HFFc6 (cell line): ENCODE results near the gene CD80. TPM values are rescaled to one million over a fixed set of nuclear protein-coding genes. Genes with fewer than 3 reads are reported as not detected.
"Not testable (repeated sequence)": the region's sequence is repeated elsewhere in the genome, so short reads cannot be mapped to it uniquely, and the experiment has no call there.

Source experiments
- DNase-seq: peaks from one replicate; pipeline ENCODE4 v3.0.0-alpha.2; 2018
- H3K27ac Mint-ChIP-seq: 2 replicates; pipeline ENCODE4 v1.8.0; 2020; ENCODE audit warnings: mild to moderate bottlenecking, mixed read lengths
- H3K27me3 Mint-ChIP-seq: 2 replicates; pipeline ENCODE4 v1.8.0; 2021; ENCODE audit warnings: mild to moderate bottlenecking, moderate library complexity, mixed read lengths; ENCODE audit not compliant: insufficient read depth
- H3K36me3 Mint-ChIP-seq: 2 replicates; pipeline ENCODE4 v1.8.0; 2021; ENCODE audit warnings: low read depth, mixed read lengths
- H3K4me1 Mint-ChIP-seq: 2 replicates; pipeline ENCODE4 v1.8.0; 2020; ENCODE audit warnings: low read depth, mixed read lengths
- H3K4me3 Mint-ChIP-seq: 2 replicates; pipeline ENCODE4 v1.8.0; 2020; ENCODE audit warnings: mild to moderate bottlenecking, moderate library complexity, mixed read lengths
- H3K9me3 Mint-ChIP-seq: 2 replicates; pipeline ENCODE4 v1.8.0; 2020; ENCODE audit warnings: mild to moderate bottlenecking, mixed read lengths
- CTCF ChIP-seq: fragments of 200-600 bp; sonication (generic); IDR thresholded peaks from 2 replicates; pipeline ENCODE4 v1.5.0; 2021; ENCODE audit warnings: antibody characterized with exemption, mild to moderate bottlenecking
- total RNA-seq, 6 experiments: library from RNA; stranded (reverse); fragmentation: NEBNext Ultra II Directional; extraction: Animal tissue kit (Norgen Biotek cat#: 25700); gene quantifications; 2 replicates in 1 of 6; 3 replicates in 5 of 6; pipeline ENCODE4 v1.2.3, GENCODE V29; 2021

Gene CD80
- total RNA-seq, 6 experiments from 2014 or later = not detected

- Mint-ChIP-seq H3K9me3 (no peaks in the 10 kb centered on the region), H3K27ac (no peak overlapping the region), H3K27me3 (peaks cover 12% of the 10 kb centered on the region), H3K4me3 (no peak overlapping the region; the same call in 1 of the 2 replicates), H3K36me3 (no peaks in the 10 kb centered on the region; the same call in 1 of the 2 replicates), H3K4me1 (peaks cover 14% of the 10 kb centered on the region)
- no peak for TF ChIP-seq CTCF
- DNase-seq = no peak
These were observed 36.4 kb upstream of the CD80 start for GRCh38 chr3:119595639-119596334.

- not testable (repeated sequence) for H3K36me3 Mint-ChIP-seq, H3K9me3 Mint-ChIP-seq, DNase-seq, H3K27ac Mint-ChIP-seq, H3K4me3 Mint-ChIP-seq
- peaks cover 14% of the 10 kb centered on the region for H3K4me1 Mint-ChIP-seq
- peaks cover 15% of the 10 kb centered on the region for H3K27me3 Mint-ChIP-seq
These were observed 35.5 kb upstream of the CD80 start for GRCh38 chr3:119594929-119595328.

GRCh38 chr3:119594066-119594465 is 34.7 kb upstream of the CD80 start:
- H3K27ac Mint-ChIP-seq = no peak overlapping the region
- H3K9me3 Mint-ChIP-seq = no peaks in the 10 kb centered on the region; the same call in 1 of the 2 replicates
- no peak for TF ChIP-seq CTCF
- H3K4me1 Mint-ChIP-seq = peaks cover 14% of the 10 kb centered on the region
- H3K27me3 Mint-ChIP-seq = peaks cover 16% of the 10 kb centered on the region
- no peaks in the 10 kb centered on the region; the same call in 1 of the 2 replicates for H3K36me3 Mint-ChIP-seq
- DNase-seq = no peak
- no peak overlapping the region for H3K4me3 Mint-ChIP-seq

GRCh38 chr3:119592861-119593260 is 33.4 kb upstream of the CD80 start:
- Mint-ChIP-seq H3K4me1 (peaks cover 14% of the 10 kb centered on the region), H3K4me3 (no peak overlapping the region), H3K36me3 (no peaks in the 10 kb centered on the region; the same call in 1 of the 2 replicates), H3K9me3 (no peaks in the 10 kb centered on the region; the same call in 1 of the 2 replicates), H3K27ac (no peak overlapping the region), H3K27me3 (peaks cover 16% of the 10 kb centered on the region)
- no peak for DNase-seq
- no peak for TF ChIP-seq CTCF

GRCh38 chr3:119590706-119591105 is 31.3 kb upstream of the CD80 start:
- no peak overlapping the region for H3K27ac Mint-ChIP-seq
- no peak for DNase-seq
- H3K4me3 Mint-ChIP-seq = no peak overlapping the region
- peaks cover 17% of the 10 kb centered on the region for H3K4me1 Mint-ChIP-seq
- no peak for TF ChIP-seq CTCF
- H3K9me3 Mint-ChIP-seq = no peaks in the 10 kb centered on the region; the same call in 1 of the 2 replicates
- H3K27me3 Mint-ChIP-seq = peaks cover 16% of the 10 kb centered on the region
- no peaks in the 10 kb centered on the region; the same call in 1 of the 2 replicates for H3K36me3 Mint-ChIP-seq

GRCh38 chr3:119589102-119589773 is 29.8 kb upstream of the CD80 start:
- no peak overlapping the region for H3K4me3 Mint-ChIP-seq
- DNase-seq = no peak
- peaks cover 16% of the 10 kb centered on the region for H3K27me3 Mint-ChIP-seq
- H3K9me3 Mint-ChIP-seq = no peaks in the 10 kb centered on the region; the same call in 1 of the 2 replicates
- H3K4me1 Mint-ChIP-seq = peaks cover 21% of the 10 kb centered on the region
- no peak overlapping the region for H3K27ac Mint-ChIP-seq
- no peaks in the 10 kb centered on the region; the same call in 1 of the 2 replicates for H3K36me3 Mint-ChIP-seq
- no peak for TF ChIP-seq CTCF
